ENCODE data around the gene RHBDD2.

- TF ChIP-seq, protein P1, sequence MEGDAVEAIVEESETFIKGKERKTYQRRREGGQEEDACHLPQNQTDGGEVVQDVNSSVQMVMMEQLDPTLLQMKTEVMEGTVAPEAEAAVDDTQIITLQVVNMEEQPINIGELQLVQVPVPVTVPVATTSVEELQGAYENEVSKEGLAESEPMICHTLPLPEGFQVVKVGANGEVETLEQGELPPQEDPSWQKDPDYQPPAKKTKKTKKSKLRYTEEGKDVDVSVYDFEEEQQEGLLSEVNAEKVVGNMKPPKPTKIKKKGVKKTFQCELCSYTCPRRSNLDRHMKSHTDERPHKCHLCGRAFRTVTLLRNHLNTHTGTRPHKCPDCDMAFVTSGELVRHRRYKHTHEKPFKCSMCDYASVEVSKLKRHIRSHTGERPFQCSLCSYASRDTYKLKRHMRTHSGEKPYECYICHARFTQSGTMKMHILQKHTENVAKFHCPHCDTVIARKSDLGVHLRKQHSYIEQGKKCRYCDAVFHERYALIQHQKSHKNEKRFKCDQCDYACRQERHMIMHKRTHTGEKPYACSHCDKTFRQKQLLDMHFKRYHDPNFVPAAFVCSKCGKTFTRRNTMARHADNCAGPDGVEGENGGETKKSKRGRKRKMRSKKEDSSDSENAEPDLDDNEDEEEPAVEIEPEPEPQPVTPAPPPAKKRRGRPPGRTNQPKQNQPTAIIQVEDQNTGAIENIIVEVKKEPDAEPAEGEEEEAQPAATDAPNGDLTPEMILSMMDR (IDR thresholded peaks at IDR 0.05; ENCODE audit: borderline replicate concordance, extremely low read depth, low read length, poor library complexity, severe bottlenecking), result no peak
- no peak for TF ChIP-seq EZH2 (IDR thresholded peaks at IDR 0.05; ENCODE audit: borderline replicate concordance, low read depth, low read length, severe bottlenecking)
Observed at GRCh38 chr7:75922966-75923603, 44.3 kb downstream of the RHBDD2 start.
